CD4-positive, alpha-beta T cell treated with Interleukin-4 for 1 hour (primary cell): ENCODE measurements around the gene MRPS9.

ENCODE experiments used
- DNase-seq, 2 donors: peaks; one replicate each; pipeline ENCODE4 v3.0.0-alpha.2; 2020 to 2022

Gene MRPS9

GRCh38 chr2:105125920-105126319, 88.1 kb downstream of the MRPS9 start:
- no peak for DNase-seq

GRCh38 chr2:105126336-105126735, 88.5 kb downstream of the MRPS9 start:
- DNase-seq: no peak

- DNase-seq: no peak
Measured at GRCh38 chr2:105127289-105127915, 89.5 kb downstream of the MRPS9 start.

- peak in 1 of 2 donors; percentile 38 for DNase-seq
Measured at GRCh38 chr2:105129722-105130232, 91.9 kb downstream of the MRPS9 start.

GRCh38 chr2:105130546-105130945, 92.7 kb downstream of the MRPS9 start:
- DNase-seq: no peak

GRCh38 chr2:105134081-105134480, 96.2 kb downstream of the MRPS9 start:
- no peak for DNase-seq

- no peak for DNase-seq
Measured at GRCh38 chr2:105135436-105135835, 97.6 kb downstream of the MRPS9 start.

GRCh38 chr2:105136394-105136793, 98.5 kb downstream of the MRPS9 start:
- DNase-seq: no peak

GRCh38 chr2:105138643-105139042, 100.8 kb downstream of the MRPS9 start:
- DNase-seq: no peak

- no peak for DNase-seq
Measured at GRCh38 chr2:105139556-105140239, 101.8 kb downstream of the MRPS9 start.

GRCh38 chr2:105140240-105140568, 102.3 kb downstream of the MRPS9 start:
- no peak for DNase-seq

- no peak for DNase-seq
Measured at GRCh38 chr2:105141099-105141614, 103.3 kb downstream of the MRPS9 start.

GRCh38 chr2:105142239-105142638, 104.4 kb downstream of the MRPS9 start:
- DNase-seq: no peak

- DNase-seq: no peak
Measured at GRCh38 chr2:105143094-105143466, 105.2 kb downstream of the MRPS9 start.

GRCh38 chr2:105143467-105144151, 105.7 kb downstream of the MRPS9 start:
- DNase-seq: peak; percentile 30 to 38

GRCh38 chr2:105144152-105144940, 106.5 kb downstream of the MRPS9 start:
- DNase-seq: no peak

- DNase-seq: no peak
Measured at GRCh38 chr2:105144941-105145300, 107.1 kb downstream of the MRPS9 start.

GRCh38 chr2:105149272-105149671, 111.4 kb downstream of the MRPS9 start:
- DNase-seq: no peak
